ENCODE measurements around the gene PP2D1. TPM values are rescaled to one million over a fixed set of nuclear protein-coding genes. Genes with fewer than 3 reads are reported as not detected.

PP2D1 gene, protein sequence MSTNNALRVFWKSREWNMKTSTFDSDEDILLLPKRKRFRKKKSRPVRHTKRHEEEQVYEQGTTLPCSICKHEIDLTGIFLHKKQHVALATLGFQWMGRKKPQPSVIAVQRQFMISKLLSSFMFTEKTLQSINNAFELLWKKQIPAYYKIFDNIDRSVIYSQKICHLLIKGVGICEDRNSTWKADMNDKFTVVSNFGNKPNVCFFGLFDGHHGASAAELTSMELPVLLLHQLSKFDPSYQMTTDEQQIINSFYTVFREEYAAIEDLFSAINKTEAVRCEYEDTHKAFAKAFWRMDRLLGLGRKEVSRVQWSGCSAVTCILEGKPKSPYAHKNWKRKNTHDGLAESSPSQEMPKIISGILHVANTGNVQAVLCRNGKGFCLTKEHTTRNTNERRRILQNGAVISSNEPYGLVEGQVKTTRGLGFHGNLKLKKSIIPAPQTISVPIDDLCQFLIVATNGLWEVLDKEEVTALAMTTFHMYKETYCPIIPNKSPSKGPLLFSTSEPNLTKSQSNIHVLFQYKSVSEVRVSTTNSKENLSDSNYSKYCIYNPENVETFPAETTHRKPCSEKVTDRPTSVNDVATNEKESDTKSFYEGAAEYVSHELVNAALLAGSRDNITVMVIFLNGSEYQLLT
- not detected in 2 replicates for total RNA-seq

DNA sequence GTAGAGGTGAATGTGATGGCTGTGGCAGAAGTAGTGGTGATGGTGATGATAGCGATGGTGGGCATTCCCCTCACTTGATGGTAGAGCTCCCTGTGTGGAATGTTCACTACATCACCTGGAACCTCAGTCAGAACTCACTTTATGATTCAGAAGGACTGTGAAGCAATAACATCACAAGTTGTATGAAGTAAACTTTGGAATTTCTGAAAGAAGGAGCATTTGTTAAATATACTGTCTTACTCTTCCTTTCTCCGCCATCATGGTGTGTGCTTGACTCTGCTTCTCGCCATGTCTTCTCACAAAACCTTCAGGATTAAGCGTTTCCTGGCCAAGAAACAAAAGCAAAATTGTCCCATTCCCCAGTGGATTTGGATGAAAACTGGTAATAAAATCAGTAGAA lies at the start of gene PP2D1:
TSS of gene PP2D1 (minus strand) at position 101 of the 400 bp plus-strand sequence. CDS start 192 bp downstream, outside the sequence.

DNA sequence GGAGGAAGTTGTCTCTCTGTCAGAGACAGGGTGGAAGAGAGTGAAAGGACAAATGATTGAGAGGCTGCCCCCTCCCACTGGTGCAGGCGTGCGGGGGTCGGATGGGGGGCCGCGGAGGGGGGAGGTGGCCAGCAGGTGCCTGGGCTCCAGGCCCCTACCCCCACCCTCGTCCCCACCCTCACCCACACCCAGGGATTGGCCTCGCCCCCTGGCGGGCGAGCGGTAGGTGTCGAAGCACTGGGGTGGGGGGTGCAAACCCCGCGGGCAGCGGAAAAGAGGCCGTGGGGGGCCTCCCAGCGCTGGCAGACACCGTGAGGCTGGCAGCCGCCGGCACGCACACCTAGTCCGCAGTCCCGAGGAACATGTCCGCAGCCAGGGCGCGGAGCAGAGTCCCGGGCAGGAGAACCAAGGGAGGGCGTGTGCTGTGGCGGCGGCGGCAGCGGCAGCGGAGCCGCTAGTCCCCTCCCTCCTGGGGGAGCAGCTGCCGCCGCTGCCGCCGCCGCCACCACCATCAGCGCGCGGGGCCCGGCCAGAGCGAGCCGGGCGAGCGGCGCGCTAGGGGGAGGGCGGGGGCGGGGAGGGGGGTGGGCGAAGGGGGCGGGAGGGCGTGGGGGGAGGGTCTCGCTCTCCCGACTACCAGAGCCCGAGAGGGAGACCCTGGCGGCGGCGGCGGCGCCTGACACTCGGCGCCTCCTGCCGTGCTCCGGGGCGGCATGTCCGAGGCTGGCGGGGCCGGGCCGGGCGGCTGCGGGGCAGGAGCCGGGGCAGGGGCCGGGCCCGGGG lies 27.9 kb upstream of the PP2D1 start, which contains the start of gene KAT2B:
TSS of gene KAT2B (plus strand) at position 682 of the 783 bp plus-strand sequence. CDS start at position 714, 32 bp downstream.

DNA sequence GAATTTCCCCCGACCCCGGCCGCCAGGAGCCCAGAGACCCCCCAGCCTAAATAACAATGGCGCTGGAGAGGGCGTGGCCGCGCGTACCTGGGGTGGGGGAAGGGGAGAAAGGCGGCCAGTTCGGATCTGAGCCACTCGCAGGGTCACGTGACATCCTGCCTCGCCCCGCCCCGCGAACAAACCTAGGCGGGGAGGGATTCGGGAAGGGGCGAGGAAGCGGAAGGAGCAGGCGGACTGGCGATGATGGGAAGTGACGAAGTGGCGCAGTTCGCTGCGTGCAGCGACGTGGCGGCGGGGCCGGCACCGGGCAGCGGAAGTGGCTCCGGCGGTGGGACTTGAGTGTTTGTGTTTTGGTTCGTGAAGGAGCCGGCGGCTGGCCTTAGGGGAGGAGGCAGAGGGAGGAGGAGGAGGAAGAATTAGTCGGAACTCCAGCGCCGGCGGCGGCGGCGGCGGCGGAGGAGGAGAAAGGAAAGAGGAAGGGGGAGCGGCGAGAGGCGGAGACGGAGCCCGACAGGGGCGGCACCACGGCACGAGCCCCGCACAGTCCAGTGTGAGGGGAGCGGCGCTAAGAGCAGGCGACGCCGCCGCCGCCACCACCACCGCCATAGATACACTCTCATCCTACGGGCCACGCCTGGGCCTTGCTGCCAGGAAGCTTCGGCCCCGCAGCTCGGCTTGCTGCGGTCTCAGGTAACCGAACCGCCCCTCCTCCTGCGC lies 65.1 kb downstream of the PP2D1 start, which contains the start of gene RAB5A:
TSS of gene RAB5A (plus strand) at position 266 of the 717 bp plus-strand sequence. CDS start 3,802 bp downstream, outside the sequence.

Other genes with a start within 250 kb of the PP2D1 start
- under 0.01 TPM in 1 of 2 replicates, not detected in the other for gene EFHB, start 78.0 kb downstream of the PP2D1 start, total RNA-seq
- gene RAB5A, start 65.2 kb downstream of the PP2D1 start, total RNA-seq, result 61.2 and 62.0 TPM in 2 replicates
- gene KAT2B, start 28.2 kb upstream of the PP2D1 start, total RNA-seq, result 5.6 and 11.3 TPM in 2 replicates
- 0.56 and 9.8 TPM in 2 replicates for gene SGO1, start 173.9 kb upstream of the PP2D1 start, total RNA-seq

Data from regular cardiac myocyte (primary cell).